Natural killer cell (primary cell): ENCODE measurements around the gene MXRA7. TPM values are rescaled to one million over a fixed set of nuclear protein-coding genes. Genes with fewer than 3 reads are reported as not detected.

Source experiments
- ATAC-seq, 3 donors: fragments of 150-1000 bp in 2 of 3; fragments of 200-7000 bp in 1 of 3; cut with Tn5 transposase; 1 replicate in 1 of 3; 2 replicates in 2 of 3; pipeline ENCODE4 v1.10.0; 2021; ENCODE audit warnings: mild to moderate bottlenecking in 2 of 3, moderate library complexity in 2 of 3
- DNase-seq, 2 donors: peaks; one replicate each; pipeline versions ENCODE4 v3.0.0 to v3.0.0-alpha.2; 2013 to 2021; ENCODE audit warnings: mixed read lengths in 1 of 2
- H3K27ac ChIP-seq: one replicate; pipeline ENCODE4 v1.5.1; 2013; ENCODE audit warnings: mild to moderate bottlenecking, low read length
- H3K27me3 ChIP-seq: one replicate; pipeline ENCODE4 v1.6.1; 2013; ENCODE audit warnings: low read length; ENCODE audit not compliant: control insufficient read depth, insufficient read depth
- H3K36me3 ChIP-seq: one replicate; pipeline ENCODE4 v1.6.1; 2013; ENCODE audit warnings: low read length; ENCODE audit not compliant: control insufficient read depth, insufficient read depth
- H3K4me1 ChIP-seq: one replicate; pipeline ENCODE4 v1.6.1; 2013; ENCODE audit warnings: low read length; ENCODE audit not compliant: control insufficient read depth, insufficient read depth
- H3K4me3 ChIP-seq: one replicate; pipeline ENCODE4 v1.5.1; 2013; ENCODE audit warnings: low read length
- H3K9me3 ChIP-seq: one replicate; pipeline ENCODE4 v1.6.1; 2013; ENCODE audit warnings: low read length; ENCODE audit not compliant: control insufficient read depth, insufficient read depth
- H3K27ac Mint-ChIP-seq, 2 donors: one replicate each; pipeline ENCODE4 v1.8.0; 2022; ENCODE audit warnings: mild to moderate bottlenecking in 2 of 2, mixed read lengths in 2 of 2, moderate library complexity in 1 of 2
- H3K27me3 Mint-ChIP-seq, 2 donors: one replicate each; pipeline ENCODE4 v1.8.0; 2022; ENCODE audit warnings: low read depth in 2 of 2, mixed read lengths in 2 of 2
- H3K36me3 Mint-ChIP-seq: one replicate; pipeline ENCODE4 v1.8.0; 2022; ENCODE audit warnings: mixed read lengths
- H3K4me1 Mint-ChIP-seq, 2 donors: one replicate each; pipeline ENCODE4 v1.8.0; 2022; ENCODE audit warnings: mixed read lengths in 2 of 2
- H3K4me3 Mint-ChIP-seq: one replicate; pipeline ENCODE4 v1.8.0; 2022; ENCODE audit warnings: mild to moderate bottlenecking, moderate library complexity, mixed read lengths
- H3K9me3 Mint-ChIP-seq, 2 donors: one replicate each; pipeline ENCODE4 v1.8.0; 2022; ENCODE audit warnings: mixed read lengths in 2 of 2
- CTCF ChIP-seq: fragments of 200-600 bp; IDR thresholded peaks from one replicate; pipeline ENCODE4 v1.8.0; 2022; ENCODE audit warnings: antibody characterized with exemption
- WGBS: methylation state at CpG from one replicate; pipeline ENCODE4 v1.1.7; 2013; ENCODE audit warnings: missing lambda C conversion rate; ENCODE audit not compliant: insufficient coverage; 5-methylcytosine and 5-hydroxymethylcytosine counted together
- intact Hi-C: fragments of 100-400 bp; cut with micrococcal nuclease; formaldehyde crosslinking; loops from one replicate; pipeline ENCODE4 v1.14.2; 2022
- total RNA-seq, 4 donors: library from RNA; stranded (reverse); fragments of 120-200 nt in 1 of 4; gene quantifications; one replicate each; pipeline versions ENCODE4 v1.2.3 to v1.2.4, GENCODE V29; 2013 to 2022

MXRA7 gene
- total RNA-seq, 3 donors from 2014 or later (not counting 1 experiment from before 2014, with no cell fraction given) = 31.6 to 47.6 (median 46.5) TPM

DNA sequence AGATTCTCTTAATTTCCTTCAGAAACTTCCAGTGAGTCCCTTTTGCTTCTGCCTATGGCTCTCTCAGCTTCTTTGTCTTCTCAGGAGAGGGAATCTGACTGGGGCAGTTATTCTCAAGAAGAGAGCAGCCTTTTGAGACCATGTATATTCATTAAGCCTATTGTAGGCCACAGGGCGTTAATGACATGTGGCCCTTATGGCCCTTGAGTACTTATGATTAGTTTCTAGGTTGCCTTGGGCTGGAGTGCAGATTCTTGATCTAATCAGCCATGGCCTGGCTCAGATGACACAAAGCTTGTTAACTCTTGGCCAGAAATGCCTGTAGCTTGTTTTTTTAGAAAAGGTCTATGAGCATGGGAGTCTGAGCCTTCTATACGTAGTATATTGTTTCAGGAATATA is 44.5 kb upstream of the MXRA7 start:
- Mint-ChIP-seq H3K9me3 (no peaks in the 10 kb centered on the region), H3K4me3 (peak overlapping the region; percentile 13), H3K27ac (no peak overlapping the region), H3K36me3 (no peaks in the 10 kb centered on the region), H3K4me1 (peaks cover 0 to 8% of the 10 kb centered on the region in 2 donors), H3K27me3 (no peaks in the 10 kb centered on the region)
- ATAC-seq = no peak
- intact Hi-C loops = no loop called here
- no peaks in the 10 kb centered on the region for H3K27me3 ChIP-seq
- H3K9me3 ChIP-seq = no peaks in the 10 kb centered on the region
- peaks cover 10% of the 10 kb centered on the region for H3K36me3 ChIP-seq
- H3K4me3 ChIP-seq = no peak overlapping the region
- peaks cover 19% of the 10 kb centered on the region for H3K4me1 ChIP-seq
- no peak overlapping the region for H3K27ac ChIP-seq
- TF ChIP-seq CTCF = no peak
- WGBS = 100% methylated on average over 1 of the region's 2 CpGs
- no peak for DNase-seq

GRCh38 chr17:76753061-76753961 is 42.5 kb upstream of the MXRA7 start:
- peak; percentile 36 to 50 (median 50) for ATAC-seq
- WGBS = 63% methylated on average over 11 of the region's 12 CpGs
- no peaks in the 10 kb centered on the region for H3K9me3 ChIP-seq
- H3K4me3 Mint-ChIP-seq = peak overlapping the region; percentile 65
- peak overlapping the region; percentile 6 for H3K4me3 ChIP-seq
- DNase-seq = peak in 1 of 2 donors; percentile 83
- H3K27ac ChIP-seq = peak overlapping the region; percentile 24
- H3K27me3 ChIP-seq = no peaks in the 10 kb centered on the region
- H3K9me3 Mint-ChIP-seq = no peaks in the 10 kb centered on the region
- intact Hi-C loops = no loop called here
- TF ChIP-seq CTCF = no peak
- no peaks in the 10 kb centered on the region for H3K36me3 Mint-ChIP-seq
- H3K36me3 ChIP-seq = peaks cover 10% of the 10 kb centered on the region
- peaks cover 19% of the 10 kb centered on the region for H3K4me1 ChIP-seq
- no peaks in the 10 kb centered on the region for H3K27me3 Mint-ChIP-seq
- peak overlapping the region; percentile 84 to 87 for H3K27ac Mint-ChIP-seq
- H3K4me1 Mint-ChIP-seq = peaks cover 0 to 8% of the 10 kb centered on the region in 2 donors

GRCh38 chr17:76752006-76752405 is 41.2 kb upstream of the MXRA7 start:
- ATAC-seq (peak in 1 of 3 donors; percentile 49), DNase-seq (peak in 1 of 2 donors; percentile 81)
- no peaks in the 10 kb centered on the region for H3K36me3 Mint-ChIP-seq
- peak overlapping the region in 1 of 2 donors; percentile 27 for H3K27ac Mint-ChIP-seq
- TF ChIP-seq CTCF = no peak
- Histone ChIP-seq H3K9me3 (no peaks in the 10 kb centered on the region), H3K36me3 (peaks cover 7% of the 10 kb centered on the region), H3K27ac (no peak overlapping the region), H3K4me1 (peaks cover 19% of the 10 kb centered on the region), H3K4me3 (no peak overlapping the region), H3K27me3 (no peaks in the 10 kb centered on the region)
- H3K27me3 Mint-ChIP-seq = no peaks in the 10 kb centered on the region
- intact Hi-C loops = no loop called here
- H3K9me3 Mint-ChIP-seq = no peaks in the 10 kb centered on the region
- H3K4me1 Mint-ChIP-seq = peaks cover 0 to 8% of the 10 kb centered on the region in 2 donors
- 88% methylated on average over 4 of the region's 4 CpGs for WGBS
- no peak overlapping the region for H3K4me3 Mint-ChIP-seq
